Small intestine (tissue), 7 donors: ENCODE data around the gene PRUNE2. TPM values are rescaled to one million over a fixed set of nuclear protein-coding genes. Genes with fewer than 3 reads are reported as not detected.
A peak's percentile ranks its signal among the peaks of the same experiment; 100 is the strongest.

Source experiments
- DNase-seq, 2 donors: peaks; one replicate each; pipeline versions ENCODE4 v3.0.0 to v3.0.0-alpha.2; 2013
- FAIRE-seq: peaks from 2 replicates; lab custom pipeline; 2012; peaks lifted over from hg19 to GRCh38; lab: Jason Lieb, UNC
- H3K27ac ChIP-seq, 3 donors: one replicate each; pipeline ENCODE4 v1.5.1; 2013; ENCODE audit warnings: low read length in 2 of 3, mild to moderate bottlenecking in 2 of 3, control low read depth in 1 of 3, inconsistent platforms in 1 of 3, low read depth in 1 of 3, moderate library complexity in 1 of 3
- H3K27me3 ChIP-seq, 3 donors: one replicate each; pipeline ENCODE4 v1.6.1; 2013; ENCODE audit warnings: low read length in 3 of 3, inconsistent platforms in 1 of 3; ENCODE audit not compliant: control insufficient read depth in 3 of 3, insufficient read depth in 3 of 3
- H3K36me3 ChIP-seq, 3 donors: one replicate each; pipeline ENCODE4 v1.6.1; 2013; ENCODE audit warnings: low read length in 3 of 3, inconsistent platforms in 1 of 3, low read depth in 1 of 3, mild to moderate bottlenecking in 1 of 3, moderate library complexity in 1 of 3; ENCODE audit not compliant: control insufficient read depth in 3 of 3, insufficient read depth in 2 of 3
- H3K4me1 ChIP-seq, 3 donors: one replicate each; pipeline ENCODE4 v1.6.1; 2013; ENCODE audit warnings: low read length in 2 of 3, inconsistent platforms in 1 of 3, low read depth in 1 of 3, mild to moderate bottlenecking in 1 of 3, moderate library complexity in 1 of 3; ENCODE audit not compliant: control insufficient read depth in 3 of 3, insufficient read depth in 2 of 3
- H3K4me3 ChIP-seq, 3 donors: one replicate each; pipeline ENCODE4 v1.5.1; 2013; ENCODE audit warnings: low read length in 3 of 3, control low read depth in 1 of 3, inconsistent platforms in 1 of 3, low read depth in 1 of 3, mild to moderate bottlenecking in 1 of 3, moderate library complexity in 1 of 3
- H3K9me3 ChIP-seq, 2 donors: one replicate each; pipeline ENCODE4 v1.6.1; 2013; ENCODE audit warnings: low read depth in 1 of 2, low read length in 1 of 2; ENCODE audit not compliant: control insufficient read depth in 2 of 2, insufficient read depth in 1 of 2
- WGBS, 3 donors: extraction: QIAGEN DNeasy Blood & Tissue Kit; methylation state at CpG; one replicate each; pipeline ENCODE4 v1.1.7; 2013; 5-methylcytosine and 5-hydroxymethylcytosine counted together
- polyA plus RNA-seq, 4 donors: library from polyadenylated mRNA; stranded (reverse) in 3 of 4; unstranded in 1 of 4; fragments of 200-250 nt in 3 of 4; fragments of 120-200 nt in 1 of 4; gene quantifications; one replicate each; pipeline versions ENCODE4 v1.2.1 to v1.2.3, GENCODE V29; 2013
- donor health status: healthy with polysubstance abuse.
- donor health status: control.
- donor health status: control.
- donor health status: Bipolar disorder and iron deficiency.
- donor health status: healthy.

PRUNE2 gene
- polyA plus RNA-seq, 4 donors: 1.1 to 62.1 (median 7.5) TPM

DNA sequence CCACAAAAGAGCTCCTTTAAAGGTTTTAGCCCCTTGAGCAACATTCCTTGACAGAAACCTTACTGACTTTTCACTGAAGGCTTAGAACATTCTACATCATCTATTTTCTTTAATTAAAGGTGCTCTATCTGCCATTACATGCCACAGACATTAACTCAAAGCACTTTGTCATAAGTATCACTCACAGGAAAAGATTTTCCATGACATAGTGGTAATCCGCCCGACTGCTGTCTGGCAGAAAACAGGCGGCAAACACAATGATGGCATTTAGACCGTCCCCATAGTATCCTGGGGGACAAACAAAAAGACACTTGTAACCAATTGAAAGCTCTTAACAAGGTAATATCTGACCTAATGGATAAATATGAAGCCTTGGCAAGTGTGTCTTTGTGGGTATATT is 267.9 kb downstream of the PRUNE2 start:
- DNase-seq (no peak), FAIRE-seq (no peak)
- Histone ChIP-seq H3K27me3 (no peaks in the 10 kb centered on the region), H3K4me3 (no peak overlapping the region), H3K4me1 (peaks cover 1 to 16% (median 4%) of the 10 kb centered on the region in 3 donors), H3K36me3 (peaks cover 0 to 7% (median 0%) of the 10 kb centered on the region in 3 donors), H3K27ac (no peak overlapping the region), H3K9me3 (no peaks in the 10 kb centered on the region)
- 87 to 96% (median 92%) methylated on average over 4 of the region's 4 CpGs for WGBS, 3 donors

DNA sequence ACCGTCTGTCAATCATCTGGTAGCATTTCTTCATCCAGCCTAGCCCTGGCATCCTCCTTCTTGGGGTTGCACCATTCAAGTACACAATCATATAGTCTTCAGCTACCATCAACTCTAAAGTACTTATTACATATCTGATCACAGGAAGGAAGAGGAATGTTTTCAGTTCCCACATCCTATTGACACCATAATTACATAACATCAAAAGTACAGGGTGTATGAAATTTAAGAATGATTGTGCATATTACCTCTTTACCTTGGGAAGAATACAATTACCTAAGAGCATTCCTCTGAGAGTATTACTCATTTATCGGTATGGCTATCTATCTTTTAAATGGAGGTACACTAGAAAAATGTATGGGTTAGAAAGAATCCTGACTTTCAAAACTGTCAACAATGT is 268.5 kb downstream of the PRUNE2 start:
- H3K36me3 ChIP-seq: peaks cover 0 to 5% (median 0%) of the 10 kb centered on the region in 3 donors
- FAIRE-seq: no peak

DNA sequence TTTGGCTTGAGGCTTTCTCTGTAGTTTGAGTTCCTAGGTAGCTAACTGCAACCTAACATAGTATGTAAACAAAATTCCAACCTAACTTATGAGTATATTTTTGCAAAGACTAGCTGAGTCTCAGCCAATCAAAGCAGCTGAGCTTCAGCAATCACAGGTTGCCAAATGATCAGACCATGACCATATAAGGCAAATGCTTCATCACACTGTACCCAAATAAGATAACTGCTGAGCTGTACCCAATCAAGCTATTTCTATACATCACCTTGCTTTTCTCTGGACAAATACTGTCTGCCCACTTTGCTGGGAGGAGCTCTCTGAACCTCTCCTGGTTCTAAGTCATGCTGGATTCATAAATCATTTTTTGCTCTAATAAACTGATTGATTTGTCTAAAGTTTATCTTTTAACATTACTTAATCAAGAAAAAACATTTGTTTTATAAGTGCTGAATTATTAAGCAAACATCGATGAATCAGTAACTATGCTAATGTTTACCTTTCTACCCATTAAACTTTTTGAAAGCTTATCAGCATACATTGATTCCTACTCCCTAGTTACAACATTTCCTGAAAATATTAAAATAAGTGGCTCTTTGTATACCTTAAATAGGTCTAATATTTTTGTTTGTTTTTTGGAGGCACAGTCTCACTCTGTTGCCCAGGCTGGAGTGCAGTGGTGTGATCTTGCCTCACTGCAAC is 271.4 kb downstream of the PRUNE2 start:
- peak; percentile 86 for FAIRE-seq

More for the DNA sequence above, 268.5 kb downstream of the PRUNE2 start:
- no peaks in the 10 kb centered on the region for H3K9me3 ChIP-seq
- no peak overlapping the region for H3K4me3 ChIP-seq
- H3K27ac ChIP-seq: no peak overlapping the region
- DNase-seq: no peak
- WGBS, 3 donors: 83 to 86% (median 83%) methylated on average over 2 of the region's 2 CpGs
- H3K4me1 ChIP-seq: peaks cover 1 to 16% (median 4%) of the 10 kb centered on the region in 3 donors
- H3K27me3 ChIP-seq: no peaks in the 10 kb centered on the region

DNA sequence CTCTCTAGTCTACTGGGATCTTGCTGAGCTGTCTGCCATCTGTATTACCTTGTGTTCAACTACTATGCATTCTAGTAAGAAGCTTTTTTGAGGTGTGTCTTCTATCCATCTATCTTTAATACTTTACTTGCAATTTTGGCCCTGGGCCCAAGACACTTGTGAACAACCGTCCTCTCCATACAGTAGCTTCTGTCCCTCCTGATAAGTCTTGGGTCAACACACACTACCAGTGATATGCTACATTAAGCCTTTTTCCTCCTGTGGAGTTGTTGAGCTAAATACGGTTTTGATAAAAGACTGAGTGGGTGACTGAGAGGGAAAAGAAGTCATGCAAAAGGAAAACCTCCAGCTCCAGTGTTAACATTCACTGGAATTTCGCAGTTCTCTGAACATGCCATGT is 275.0 kb downstream of the PRUNE2 start:
- no peak overlapping the region for H3K27ac ChIP-seq

More for the DNA sequence above, 271.4 kb downstream of the PRUNE2 start:
- WGBS, 3 donors: 10 to 61% (median 40%) methylated on average over 1 of the region's 1 CpG
- H3K27me3 ChIP-seq: no peaks in the 10 kb centered on the region
- no peaks in the 10 kb centered on the region for H3K9me3 ChIP-seq
- H3K4me1 ChIP-seq: peaks cover 4 to 22% (median 5%) of the 10 kb centered on the region in 3 donors
- H3K4me3 ChIP-seq: no peak overlapping the region
- H3K27ac ChIP-seq: no peak overlapping the region
- peaks cover 0 to 4% (median 0%) of the 10 kb centered on the region in 3 donors for H3K36me3 ChIP-seq
- DNase-seq: peak; percentile 45 to 86

DNA sequence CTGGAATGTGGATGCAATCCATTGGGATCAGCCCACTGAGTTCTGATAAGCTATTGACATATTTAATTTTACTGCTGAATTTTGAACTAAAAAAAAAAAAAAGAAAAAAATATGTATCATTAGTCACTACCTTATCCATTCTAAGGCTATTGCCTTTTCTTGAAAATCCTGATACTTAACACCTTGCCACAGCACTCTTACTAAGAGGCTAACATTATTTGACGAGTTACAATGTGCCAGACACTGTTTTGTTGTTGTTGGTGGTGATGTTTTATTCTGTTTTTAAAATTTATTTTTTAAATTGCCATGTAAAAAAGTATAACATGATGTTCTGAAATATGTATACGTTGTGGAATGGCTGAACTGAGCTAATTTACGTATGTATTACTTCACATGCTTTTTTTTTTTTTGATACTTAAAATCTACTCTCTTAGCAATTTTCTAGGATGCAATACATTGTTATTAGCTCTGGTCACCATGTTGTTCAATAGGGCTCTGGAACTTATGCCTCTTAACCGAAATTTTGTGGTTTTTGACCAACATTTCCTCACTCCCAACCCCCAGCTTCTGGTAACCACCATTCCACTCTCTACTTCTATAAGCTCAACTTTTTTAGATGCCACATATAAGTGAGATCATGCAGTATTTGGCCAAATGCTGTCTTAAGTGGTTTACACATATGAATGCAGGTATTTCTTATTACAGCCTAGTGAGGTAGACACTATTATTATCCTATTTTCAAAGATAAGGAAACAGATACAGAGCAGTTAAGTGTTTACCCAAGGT is 276.5 kb downstream of the PRUNE2 start:
- DNase-seq (no peak), FAIRE-seq (no peak)
- Histone ChIP-seq H3K27ac (no peak overlapping the region), H3K9me3 (no peaks in the 10 kb centered on the region), H3K36me3 (peaks cover 0 to 10% (median 2%) of the 10 kb centered on the region in 3 donors), H3K4me1 (peaks cover 0 to 22% (median 11%) of the 10 kb centered on the region in 3 donors), H3K4me3 (no peak overlapping the region), H3K27me3 (no peaks in the 10 kb centered on the region)
- WGBS, 3 donors: 73 to 85% (median 75%) methylated on average over 4 of the region's 4 CpGs

More for the DNA sequence above, 275.0 kb downstream of the PRUNE2 start:
- DNase-seq: peak in 1 of 2 donors; percentile 56
- H3K4me1 ChIP-seq: peaks cover 0 to 19% (median 5%) of the 10 kb centered on the region in 3 donors
- WGBS, 3 donors: 42 to 70% (median 54%) methylated on average over 3 of the region's 3 CpGs
- FAIRE-seq: no peak
- peaks cover 0 to 10% (median 2%) of the 10 kb centered on the region in 3 donors for H3K36me3 ChIP-seq
- no peaks in the 10 kb centered on the region for H3K27me3 ChIP-seq
- H3K9me3 ChIP-seq: no peaks in the 10 kb centered on the region
- no peak overlapping the region for H3K4me3 ChIP-seq

DNA sequence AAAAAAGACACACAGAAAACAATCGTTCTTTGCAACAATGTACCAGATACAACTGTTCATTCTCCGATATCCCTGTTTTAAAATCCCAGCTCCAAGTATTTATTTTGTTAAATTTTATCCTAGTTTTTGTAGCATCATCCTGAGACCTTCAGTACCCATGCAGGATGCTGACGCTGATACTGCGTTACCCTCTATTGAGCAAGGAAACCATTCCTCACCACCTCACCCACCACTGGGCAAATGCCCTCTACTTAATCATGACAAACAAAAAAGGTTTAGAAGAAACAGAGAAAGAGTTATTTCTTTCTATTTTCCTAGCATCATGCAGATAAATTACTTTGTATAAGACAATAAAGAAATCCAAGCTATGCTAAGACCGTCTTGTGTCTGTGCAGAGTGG is 277.8 kb downstream of the PRUNE2 start:
- no peak overlapping the region for H3K4me3 ChIP-seq
- no peaks in the 10 kb centered on the region for H3K27me3 ChIP-seq
- no peak overlapping the region for H3K27ac ChIP-seq
- peaks cover 0 to 10% (median 2%) of the 10 kb centered on the region in 3 donors for H3K36me3 ChIP-seq
- H3K9me3 ChIP-seq: no peaks in the 10 kb centered on the region
- H3K4me1 ChIP-seq: peaks cover 0 to 20% (median 12%) of the 10 kb centered on the region in 3 donors
- WGBS, 3 donors: 93 to 98% (median 94%) methylated on average over 5 of the region's 5 CpGs
- DNase-seq: no peak
- no peak for FAIRE-seq

DNA sequence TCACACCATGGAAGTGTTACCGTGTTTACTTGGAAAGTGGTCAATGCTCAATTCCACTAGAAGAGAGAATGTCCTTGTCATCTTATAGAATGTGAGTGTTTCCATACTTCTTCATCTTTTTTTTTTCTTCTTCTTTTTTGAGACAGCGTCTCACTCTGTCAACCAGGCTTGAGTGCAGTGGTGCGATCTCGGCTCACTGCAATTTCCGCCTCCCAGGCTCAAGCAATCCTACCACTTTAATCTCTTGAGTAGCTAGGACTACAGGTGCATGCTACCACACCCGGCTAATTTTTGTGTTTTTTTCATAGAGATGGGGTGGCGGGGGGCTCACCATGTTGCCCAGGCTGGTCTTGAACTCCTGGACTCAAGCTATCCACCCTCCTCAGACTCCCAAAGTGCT is 278.9 kb downstream of the PRUNE2 start:
- no peak for DNase-seq
- FAIRE-seq: no peak
- H3K9me3 ChIP-seq: no peaks in the 10 kb centered on the region
- H3K4me1 ChIP-seq: peaks cover 0 to 20% (median 12%) of the 10 kb centered on the region in 3 donors
- H3K4me3 ChIP-seq: no peak overlapping the region
- H3K27ac ChIP-seq: no peak overlapping the region
- H3K27me3 ChIP-seq: no peaks in the 10 kb centered on the region
- H3K36me3 ChIP-seq: peaks cover 0 to 6% (median 2%) of the 10 kb centered on the region in 3 donors
- WGBS, 3 donors: 78 to 80% (median 78%) methylated on average over 7 of the region's 7 CpGs

DNA sequence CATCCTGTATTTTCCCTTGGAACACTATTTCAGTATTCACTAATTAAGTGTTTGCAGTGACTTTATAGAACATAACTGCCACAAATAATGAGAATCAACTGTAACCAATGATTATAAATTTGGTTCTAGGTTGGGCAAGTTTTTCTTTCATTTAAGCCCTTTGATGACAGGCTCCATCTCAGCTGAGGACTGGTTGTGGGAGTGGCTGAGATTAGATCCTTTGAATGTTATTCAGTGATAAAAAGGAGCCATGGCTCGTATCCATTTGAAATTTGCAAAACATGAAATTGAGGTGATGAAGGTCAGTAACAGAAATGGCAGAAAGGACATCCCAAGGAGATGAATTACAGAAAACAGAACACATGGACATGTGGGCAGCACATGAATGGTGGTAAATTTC is 279.8 kb downstream of the PRUNE2 start:
- Histone ChIP-seq H3K4me1 (peaks cover 0 to 19% (median 12%) of the 10 kb centered on the region in 3 donors), H3K36me3 (peaks cover 0 to 9% (median 2%) of the 10 kb centered on the region in 3 donors), H3K9me3 (no peaks in the 10 kb centered on the region), H3K4me3 (no peak overlapping the region), H3K27me3 (no peaks in the 10 kb centered on the region), H3K27ac (no peak overlapping the region)
- no peak for FAIRE-seq
- no peak for DNase-seq
- WGBS, 3 donors: 12 to 51% (median 16%) methylated on average over 1 of the region's 1 CpG
